Pons (tissue), 1 donor: ENCODE measurements around the gene IER3.

Source experiments
- DNase-seq: peaks from one replicate; pipeline ENCODE4 v3.0.0-alpha.2; 2016; ENCODE audit warnings: low spot score

The IER3 gene

GRCh38 chr6:30747902-30748769 is 3.8 kb upstream of the IER3 start:
- DNase-seq, result no peak

- DNase-seq, result no peak
These were observed 2.9 kb upstream of the IER3 start for GRCh38 chr6:30747300-30747687.

- no peak for DNase-seq
These were observed 971 bp downstream of the IER3 start for GRCh38 chr6:30743099-30744053.

- peak; percentile 91 for DNase-seq
These were observed 1.8 kb downstream of the IER3 start, which contains the start of gene FLOT1 for GRCh38 chr6:30742316-30743098. Gene FLOT1 (minus strand): TSS chr6:30742687. CDS start chr6:30742189, 498 bp downstream.

- no peak for DNase-seq
These were observed 2.5 kb downstream of the IER3 start for GRCh38 chr6:30741789-30742315.

- no peak for DNase-seq
These were observed 3.1 kb downstream of the IER3 start for GRCh38 chr6:30741063-30741779.

- DNase-seq, result no peak
These were observed 3.8 kb downstream of the IER3 start for GRCh38 chr6:30740540-30740870.

- no peak for DNase-seq
These were observed 5.8 kb downstream of the IER3 start for GRCh38 chr6:30738532-30738931.

- no peak for DNase-seq
These were observed 8.6 kb downstream of the IER3 start for GRCh38 chr6:30735668-30736314.

GRCh38 chr6:30732237-30732943 is 12.0 kb downstream of the IER3 start:
- no peak for DNase-seq

GRCh38 chr6:30730601-30731435 is 13.5 kb downstream of the IER3 start:
- DNase-seq, result no peak

GRCh38 chr6:30727920-30728553 is 16.3 kb downstream of the IER3 start:
- DNase-seq, result no peak

- DNase-seq, result no peak
These were observed 17.6 kb downstream of the IER3 start for GRCh38 chr6:30726506-30727413.

GRCh38 chr6:30725713-30726505 is 18.4 kb downstream of the IER3 start:
- no peak for DNase-seq

GRCh38 chr6:30724906-30725667 is 19.3 kb downstream of the IER3 start:
- DNase-seq, result no peak
